IPS DF 19.7 (cell line): ENCODE measurements around the gene MKRN2.
A peak's percentile ranks its signal among the peaks of the same experiment; 100 is the strongest.
"Not testable (repeated sequence)": the region's sequence is repeated elsewhere in the genome, so short reads cannot be mapped to it uniquely, and the experiment has no call there.

Source experiments
- DNase-seq: peaks from one replicate; pipeline ENCODE4 v3.0.0-alpha.2; 2013; ENCODE audit warnings: low read depth, low spot score

The MKRN2 gene, protein sequence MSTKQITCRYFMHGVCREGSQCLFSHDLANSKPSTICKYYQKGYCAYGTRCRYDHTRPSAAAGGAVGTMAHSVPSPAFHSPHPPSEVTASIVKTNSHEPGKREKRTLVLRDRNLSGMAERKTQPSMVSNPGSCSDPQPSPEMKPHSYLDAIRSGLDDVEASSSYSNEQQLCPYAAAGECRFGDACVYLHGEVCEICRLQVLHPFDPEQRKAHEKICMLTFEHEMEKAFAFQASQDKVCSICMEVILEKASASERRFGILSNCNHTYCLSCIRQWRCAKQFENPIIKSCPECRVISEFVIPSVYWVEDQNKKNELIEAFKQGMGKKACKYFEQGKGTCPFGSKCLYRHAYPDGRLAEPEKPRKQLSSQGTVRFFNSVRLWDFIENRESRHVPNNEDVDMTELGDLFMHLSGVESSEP

GRCh38 chr3:12556690-12557472, at the start of gene MKRN2:
Gene MKRN2, plus strand, starts transcription at chr3:12557087. Its CDS starts 64 bp downstream, at chr3:12557151.
- peak; percentile 30 for DNase-seq

DNA sequence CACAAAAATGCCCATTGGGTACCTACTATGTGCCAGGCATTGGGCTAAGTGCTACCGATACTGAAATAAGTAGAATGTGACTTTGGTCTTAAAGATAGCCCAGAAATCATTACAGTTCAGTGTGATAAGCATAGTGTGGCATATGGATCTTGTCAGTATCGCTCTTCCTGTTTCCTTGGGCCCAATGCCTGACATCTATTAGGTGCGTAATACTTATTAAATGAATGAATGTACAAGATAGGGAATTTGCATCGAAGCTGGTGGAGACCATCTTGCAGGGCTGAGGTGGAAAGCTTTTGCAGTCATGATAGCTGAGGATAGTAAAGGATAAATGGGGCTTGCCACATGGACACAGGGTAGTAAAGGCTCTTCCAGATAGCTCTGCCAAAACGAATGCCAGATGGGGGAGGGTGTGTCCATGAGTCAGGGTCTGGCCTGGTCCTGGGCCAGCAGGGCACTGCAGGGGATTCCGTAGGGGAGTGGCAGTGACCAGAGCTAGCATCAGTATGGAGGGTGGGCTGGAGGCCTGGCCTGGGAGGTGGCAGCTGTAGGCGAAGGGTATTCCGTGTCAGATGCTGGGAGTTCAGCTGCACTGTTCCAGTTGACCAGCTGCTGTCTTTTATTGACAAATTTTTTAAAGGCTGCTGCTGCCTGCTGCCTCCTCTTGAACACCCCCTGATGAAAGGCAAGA, 49.2 kb upstream of the MKRN2 start:
- DNase-seq: no peak

- DNase-seq: no peak
These were observed 48.6 kb upstream of the MKRN2 start for GRCh38 chr3:12508291-12508700.

DNA sequence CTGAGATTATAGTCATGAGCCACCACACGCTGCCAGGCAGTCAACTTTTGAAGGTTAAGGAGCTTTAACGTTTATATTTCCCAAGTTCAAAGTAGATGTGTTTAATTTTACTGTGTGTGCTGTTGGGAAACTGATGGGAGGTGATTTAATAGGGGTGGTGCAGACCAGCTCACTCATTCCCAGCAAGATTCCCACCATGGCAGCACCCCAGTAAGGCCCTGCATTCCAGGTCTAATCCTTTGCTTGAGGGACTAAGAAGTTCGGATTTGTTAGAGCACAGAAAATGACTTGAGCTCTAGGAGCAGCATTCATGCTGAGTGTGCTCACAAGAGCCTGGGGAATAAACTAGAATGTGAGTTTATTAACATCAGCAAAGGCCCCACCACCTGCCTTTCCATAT, 47.4 kb upstream of the MKRN2 start:
- no peak for DNase-seq

GRCh38 chr3:12512534-12513118, 44.3 kb upstream of the MKRN2 start:
- no peak for DNase-seq

DNA sequence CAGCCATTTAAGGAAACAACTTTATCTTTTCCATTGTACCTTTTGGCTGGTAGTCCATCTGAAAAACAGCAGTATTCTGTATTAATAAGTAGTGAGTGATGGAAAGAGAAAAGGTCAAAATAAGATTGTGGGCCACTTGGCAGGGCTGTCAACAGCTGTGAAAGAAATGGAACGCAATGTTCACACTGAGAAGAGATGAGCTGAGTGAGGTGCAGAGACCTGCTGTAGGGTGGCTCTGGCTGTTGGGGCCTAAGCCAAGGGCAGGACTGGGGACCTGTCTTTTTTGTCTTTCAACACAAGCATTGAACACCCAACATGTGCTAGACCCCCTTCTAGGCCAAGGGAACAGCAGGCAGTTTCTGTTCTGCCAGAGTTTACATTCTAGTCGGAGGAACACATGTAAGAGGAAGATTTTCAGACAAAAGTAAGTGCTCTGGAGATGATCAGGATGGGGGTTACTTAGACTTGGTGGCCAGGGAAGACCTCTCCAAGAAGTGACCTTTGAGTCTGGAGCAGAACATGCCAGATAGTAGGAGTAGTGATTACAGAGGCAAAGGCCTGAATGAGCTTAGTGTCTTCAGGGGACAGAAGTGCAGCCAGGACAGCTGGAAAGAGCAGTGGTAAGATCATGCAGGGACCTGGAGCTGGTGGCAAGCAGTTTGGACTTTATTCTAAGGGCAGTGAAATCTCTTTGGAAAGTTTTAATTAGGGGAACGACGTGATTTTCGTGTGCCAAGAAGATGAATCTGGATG, 43.0 kb upstream of the MKRN2 start:
- no peak for DNase-seq

- DNase-seq: no peak
These were observed 41.3 kb upstream of the MKRN2 start for GRCh38 chr3:12515631-12516030.

GRCh38 chr3:12516873-12517272, 40.0 kb upstream of the MKRN2 start:
- no peak for DNase-seq

- no peak for DNase-seq
These were observed 38.4 kb upstream of the MKRN2 start for GRCh38 chr3:12518261-12519028.

- DNase-seq: no peak
These were observed 35.9 kb upstream of the MKRN2 start for GRCh38 chr3:12521010-12521409.

DNA sequence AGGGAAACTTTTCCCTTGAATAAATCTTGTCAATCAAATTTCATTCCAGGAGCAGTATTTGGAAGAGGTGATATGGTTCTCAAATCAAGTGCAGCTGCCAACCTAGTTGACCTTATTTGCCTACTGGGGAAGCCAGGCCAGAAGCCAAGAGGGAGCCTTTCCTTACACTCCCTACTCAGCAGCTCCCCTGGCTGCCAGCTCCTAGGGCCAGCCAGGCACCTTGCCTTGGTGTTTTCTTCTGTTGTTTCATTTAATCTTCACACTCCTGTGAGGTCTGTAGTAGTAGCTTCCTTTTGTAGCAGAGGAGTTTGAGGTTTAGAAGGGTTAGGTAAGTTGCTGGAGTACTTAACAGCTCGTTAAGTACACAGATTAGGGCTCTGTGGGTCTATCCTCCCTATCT, 34.2 kb upstream of the MKRN2 start:
- DNase-seq: no peak

DNA sequence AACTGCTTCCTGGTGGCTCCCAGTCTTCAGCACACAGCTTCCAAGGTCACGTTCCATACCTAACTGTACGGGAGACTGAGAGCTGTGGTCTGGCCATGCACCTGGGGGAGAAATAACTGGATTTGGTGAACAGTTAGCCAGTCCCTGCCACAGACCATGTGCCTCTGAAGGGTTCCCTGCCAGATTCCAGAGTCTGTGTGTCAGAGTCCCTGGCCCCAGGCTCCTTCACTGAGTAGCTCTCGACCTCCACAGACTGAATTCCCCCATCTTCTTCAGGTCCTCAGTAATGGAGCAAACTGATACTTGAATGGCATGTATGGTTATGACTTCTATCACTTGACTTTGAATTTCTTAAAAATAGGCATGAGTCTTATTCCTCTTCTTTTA, 29.1 kb upstream of the MKRN2 start:
- no peak for DNase-seq

DNA sequence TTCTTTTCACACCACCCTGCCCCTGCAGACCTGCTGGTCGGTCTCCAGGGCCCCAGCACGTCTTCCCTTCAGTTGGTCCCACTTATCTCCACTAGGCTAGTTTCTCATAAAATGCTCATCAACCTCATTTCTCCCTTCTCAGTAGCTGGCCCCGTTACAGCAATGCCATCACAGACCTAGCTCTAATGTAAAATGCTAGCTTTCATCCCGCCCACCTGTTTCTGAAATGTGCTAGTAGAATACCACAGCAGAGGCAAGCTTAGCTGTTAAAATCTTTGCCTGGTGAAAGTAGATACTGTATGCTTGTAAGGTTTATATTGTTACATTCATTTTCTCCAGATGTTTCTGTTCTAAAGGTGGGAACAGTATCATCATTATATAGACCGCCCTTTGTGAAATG, 24.7 kb upstream of the MKRN2 start:
- DNase-seq: no peak

GRCh38 chr3:12536423-12536822, 20.5 kb upstream of the MKRN2 start:
- DNase-seq: no peak

GRCh38 chr3:12541625-12542024, 15.3 kb upstream of the MKRN2 start:
- no peak for DNase-seq

DNA sequence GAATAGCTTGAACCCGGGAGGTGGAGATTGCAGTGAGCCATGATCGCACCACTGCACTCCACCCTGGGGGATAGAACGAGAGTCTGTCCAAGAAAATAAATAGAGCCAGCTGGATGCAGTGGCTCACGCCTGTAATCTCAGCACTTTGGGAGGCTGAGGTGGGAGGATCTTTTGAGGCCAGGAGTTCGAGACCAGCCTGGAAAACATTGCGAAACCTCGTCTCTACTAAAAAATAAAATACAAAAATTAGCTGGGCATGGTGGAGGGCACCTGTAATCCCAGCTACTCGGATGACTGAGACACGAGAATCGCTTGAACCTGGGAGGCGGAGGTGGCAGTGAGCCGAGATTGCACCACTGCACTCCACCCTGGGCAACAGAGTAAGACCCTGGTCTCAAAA, 13.4 kb upstream of the MKRN2 start:
- not testable (repeated sequence) for DNase-seq

DNA sequence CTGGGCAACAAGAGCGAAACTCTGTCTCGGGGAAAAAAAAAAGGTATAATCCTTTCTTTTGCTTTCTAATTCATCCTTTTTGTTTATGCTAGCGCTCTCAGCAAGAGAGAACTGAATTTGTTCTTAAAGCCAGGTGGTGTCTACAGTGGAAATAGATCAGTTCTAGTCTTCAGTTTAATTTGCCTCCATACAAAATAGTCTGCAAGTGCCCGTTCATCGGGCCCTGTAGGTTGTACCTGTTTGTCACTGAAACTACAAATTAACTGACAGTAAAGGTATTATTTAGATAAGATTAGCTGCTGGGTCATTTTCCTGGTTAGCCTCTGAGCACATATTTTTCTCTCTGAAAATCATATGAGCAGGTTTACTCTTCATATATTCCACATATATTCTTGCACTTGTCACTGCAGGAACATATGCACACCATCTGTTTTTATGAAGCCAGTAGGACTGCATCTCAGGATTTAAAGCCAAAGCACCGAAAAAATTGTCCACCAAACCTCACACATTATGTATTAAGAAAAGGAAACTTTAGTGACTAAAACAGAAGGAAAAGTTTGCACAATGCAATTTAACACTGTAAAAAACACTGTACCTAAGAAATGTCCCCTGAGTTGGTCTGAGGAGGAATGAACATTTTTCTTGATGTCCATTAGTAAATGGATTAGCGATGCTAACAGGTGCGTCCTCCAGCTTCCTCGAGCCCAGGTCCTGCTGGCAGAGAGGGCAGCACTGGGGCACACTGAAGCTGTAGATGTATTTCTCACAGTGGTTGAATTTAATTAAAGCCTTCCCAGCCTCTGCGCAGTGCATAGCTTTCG, 12.0 kb upstream of the MKRN2 start:
- DNase-seq: no peak

DNA sequence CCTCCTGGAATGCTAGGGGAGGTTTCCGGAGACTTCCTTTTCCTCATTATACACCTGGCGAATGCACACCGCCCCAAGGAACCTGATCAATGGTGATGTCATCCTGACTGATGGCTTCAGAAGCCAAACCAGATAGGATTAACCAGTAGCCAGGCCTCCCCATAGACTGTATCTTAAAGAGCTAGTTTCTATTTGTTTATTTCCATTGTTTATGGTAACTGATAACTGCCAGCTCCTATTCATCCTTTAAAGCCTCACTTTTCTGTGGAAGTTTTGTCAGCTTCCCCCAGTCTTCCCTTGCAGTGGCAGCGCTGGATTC, 11.5 kb upstream of the MKRN2 start, which contains the start of gene MKRN2OS:
TSS of gene MKRN2OS (minus strand) at position 27 of the 319 bp plus-strand sequence. CDS start 35 bp downstream, outside the sequence.
- peak; percentile 63 for DNase-seq

- no peak for DNase-seq
These were observed 6.7 kb upstream of the MKRN2 start for GRCh38 chr3:12549971-12550760.
